ENCODE data around the gene OR2T29.
"Not testable (repeated sequence)": the region's sequence is repeated elsewhere in the genome, so short reads cannot be mapped to it uniquely, and the experiment has no call there.

OR2T29 gene

GRCh38 chr1:248507773-248508172 is 54.8 kb downstream of the OR2T29 start, which contains the start of gene OR2G6:
Gene OR2G6, plus strand, starts transcription at chr1:248508073. Its CDS starts 13,574 bp downstream, at chr1:248521647.
- DNase-seq: not testable (repeated sequence)
